T follicular helper cell (primary cell): ENCODE results near the gene NREP.

Experiments used
- DNase-seq: peaks from one replicate; pipeline ENCODE4 v3.0.0-alpha.2; 2020; ENCODE audit warnings: low read depth

Gene NREP

DNA sequence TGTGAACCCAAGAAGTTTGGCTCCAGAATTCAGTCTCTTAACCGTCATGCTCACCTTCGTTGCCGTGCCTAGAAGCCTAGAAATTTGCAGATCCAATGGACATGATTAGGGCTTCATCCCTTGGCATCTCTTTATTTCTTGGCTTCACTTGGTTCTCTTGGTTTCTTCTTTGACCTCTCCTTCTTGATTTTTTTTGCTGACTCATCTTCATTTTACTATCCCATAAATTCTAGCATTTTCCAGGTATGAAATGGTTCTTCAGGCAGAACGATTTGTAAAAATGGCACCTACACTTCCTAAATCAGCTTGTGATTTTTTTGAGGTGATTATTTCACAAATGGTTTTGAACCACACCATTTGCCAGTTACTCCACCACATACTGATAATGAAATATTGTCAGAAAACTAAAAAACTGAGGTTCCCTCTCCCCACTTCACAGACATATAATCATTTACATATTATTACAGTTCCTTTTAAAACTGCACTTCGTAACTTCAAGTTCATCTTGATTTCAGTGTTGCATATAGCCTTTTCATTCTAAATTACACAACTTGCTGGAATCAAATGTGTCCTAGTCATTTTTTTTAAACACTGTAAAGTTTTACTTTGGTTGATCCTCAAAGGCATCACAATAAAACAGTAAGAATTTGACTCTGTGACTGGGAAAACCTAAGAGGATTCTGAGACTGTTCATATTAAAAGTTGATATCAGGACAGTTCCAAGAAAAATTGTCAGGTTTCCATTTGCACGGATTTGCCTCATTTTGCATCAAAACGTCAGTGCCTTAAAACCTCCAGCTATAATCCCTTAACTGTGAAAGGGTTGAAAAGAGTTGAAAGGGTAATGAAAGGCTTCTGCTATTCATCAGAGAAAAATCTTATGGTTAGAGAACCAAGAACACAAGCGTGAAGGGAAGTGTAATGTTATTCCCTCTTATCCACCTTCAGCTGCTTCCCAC, 8.9 kb upstream of the NREP start:
- no peak for DNase-seq

GRCh38 chr5:111764019-111764418, 7.0 kb upstream of the NREP start:
- no peak for DNase-seq

GRCh38 chr5:111762895-111763294, 5.9 kb upstream of the NREP start:
- no peak for DNase-seq

GRCh38 chr5:111758284-111758628, 1.3 kb upstream of the NREP start:
- DNase-seq: no peak

GRCh38 chr5:111757355-111758283, 625 bp upstream of the NREP start:
- DNase-seq: peak; percentile 58

- DNase-seq: no peak
Measured at GRCh38 chr5:111755942-111756381, 1.0 kb downstream of the NREP start.

DNA sequence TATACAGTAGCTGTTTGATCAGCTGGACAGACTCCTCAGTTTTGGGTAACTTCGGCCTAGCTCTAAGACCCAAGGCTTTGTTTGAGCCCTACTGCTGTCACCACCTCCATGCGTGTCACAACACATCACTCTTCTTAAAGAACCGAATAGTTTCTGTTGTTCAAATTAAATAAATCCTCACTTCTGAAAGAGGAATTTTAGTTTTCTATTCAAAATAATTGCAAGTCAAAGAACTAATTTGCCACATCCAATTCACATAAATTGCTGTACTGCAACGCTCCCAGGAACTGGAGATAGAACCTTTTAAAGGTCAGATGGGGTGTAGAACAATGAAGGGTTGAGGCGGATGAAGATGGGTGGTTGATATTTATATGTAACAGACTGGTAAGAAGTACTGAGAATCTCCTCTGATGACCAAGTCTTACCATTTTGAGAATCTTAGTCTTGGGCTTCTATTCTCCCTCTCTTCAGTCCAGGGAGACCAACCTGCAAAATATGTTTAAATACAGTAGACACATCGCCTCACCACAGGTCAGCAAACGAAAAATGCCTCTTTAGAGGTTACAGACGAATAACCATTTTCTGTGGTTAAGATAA, 1.6 kb downstream of the NREP start:
- DNase-seq: no peak

DNA sequence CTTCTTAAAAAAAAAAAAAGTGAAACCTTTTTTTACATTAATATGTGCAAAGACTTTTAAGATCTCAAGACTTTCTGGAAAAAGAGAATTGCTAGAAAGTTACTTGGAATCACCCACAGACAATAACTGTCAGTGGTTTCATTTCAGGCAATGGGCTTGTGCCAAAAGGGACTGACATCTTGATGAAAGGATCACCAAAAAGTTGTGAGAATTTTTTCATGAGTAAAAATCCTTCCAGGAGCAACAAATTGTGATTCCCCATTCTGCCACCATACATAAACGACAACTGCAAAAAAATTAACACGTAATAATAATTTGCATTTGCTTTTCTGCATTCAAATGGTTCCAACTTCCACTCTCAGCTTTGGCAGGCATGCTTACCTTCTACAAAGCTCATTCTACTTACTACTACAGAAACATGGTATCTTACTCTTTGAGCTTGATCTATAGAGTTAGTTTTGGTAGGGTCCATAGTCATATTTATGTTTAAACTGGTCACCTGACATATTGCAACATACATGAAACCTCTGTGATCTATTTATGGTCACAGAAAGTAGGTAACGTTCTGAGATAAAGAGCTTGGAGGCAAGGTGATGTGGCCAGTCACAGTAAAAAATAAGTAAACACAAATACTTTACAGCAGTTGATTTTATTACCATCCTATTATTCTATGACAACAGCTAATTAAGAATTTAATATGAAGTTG, 3.0 kb downstream of the NREP start:
- DNase-seq: no peak

- no peak for DNase-seq
Measured at GRCh38 chr5:111752426-111752965, 4.5 kb downstream of the NREP start.

DNA sequence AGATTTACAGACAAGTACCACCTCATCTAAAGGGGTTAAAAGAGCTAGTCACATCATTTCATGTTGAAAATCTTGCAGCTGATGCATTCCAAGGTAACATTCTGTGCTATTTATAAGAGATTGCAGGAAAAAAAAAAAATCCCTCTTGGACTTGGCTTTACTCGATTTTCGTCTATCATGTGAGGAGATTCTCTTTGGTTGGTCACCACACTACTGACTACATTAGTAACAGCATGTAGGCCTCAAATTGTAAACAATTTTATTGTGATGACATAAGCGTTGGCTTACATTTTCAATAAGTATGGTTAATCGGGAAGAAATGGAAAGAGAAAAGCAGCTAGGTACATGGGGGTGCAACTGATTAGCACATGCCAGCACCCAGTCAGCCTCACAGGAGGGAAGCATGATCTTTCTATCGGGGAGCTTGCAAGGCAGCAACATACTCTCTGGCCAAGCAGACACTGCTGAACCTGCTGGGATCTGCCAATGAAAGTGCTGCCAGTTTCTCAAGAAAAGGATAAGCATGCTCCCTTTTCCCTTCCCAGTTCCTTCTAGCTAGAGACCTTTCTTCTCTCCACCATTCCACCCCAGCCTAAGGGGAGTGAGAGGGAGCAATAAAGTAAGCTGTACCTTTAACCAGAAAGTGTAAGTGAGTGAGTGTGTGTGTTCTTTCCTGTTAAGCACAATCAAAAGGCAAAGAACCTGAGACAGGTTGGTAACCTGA, 7.5 kb downstream of the NREP start:
- DNase-seq: no peak

GRCh38 chr5:111748304-111748763, 8.7 kb downstream of the NREP start:
- no peak for DNase-seq

GRCh38 chr5:111747337-111747736, 9.7 kb downstream of the NREP start:
- no peak for DNase-seq

DNA sequence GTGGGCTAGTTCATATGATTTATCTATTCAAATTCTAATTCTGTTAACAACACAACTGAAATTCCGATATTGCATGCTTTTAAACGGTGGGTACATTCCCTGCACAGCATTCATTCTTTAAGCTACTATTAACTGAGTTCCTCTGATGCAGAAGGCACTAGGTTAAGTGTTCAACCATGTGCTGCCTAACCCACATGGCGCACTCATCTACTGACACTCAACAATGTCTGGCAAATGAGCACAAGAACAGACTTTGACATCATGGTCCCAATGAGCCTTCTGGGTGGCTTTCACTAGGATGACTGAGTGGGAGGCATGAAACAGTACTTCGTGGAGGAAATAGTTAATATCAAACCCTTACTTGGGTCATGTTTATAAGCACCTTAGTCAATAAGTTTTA, 10.2 kb downstream of the NREP start:
- DNase-seq: no peak

DNA sequence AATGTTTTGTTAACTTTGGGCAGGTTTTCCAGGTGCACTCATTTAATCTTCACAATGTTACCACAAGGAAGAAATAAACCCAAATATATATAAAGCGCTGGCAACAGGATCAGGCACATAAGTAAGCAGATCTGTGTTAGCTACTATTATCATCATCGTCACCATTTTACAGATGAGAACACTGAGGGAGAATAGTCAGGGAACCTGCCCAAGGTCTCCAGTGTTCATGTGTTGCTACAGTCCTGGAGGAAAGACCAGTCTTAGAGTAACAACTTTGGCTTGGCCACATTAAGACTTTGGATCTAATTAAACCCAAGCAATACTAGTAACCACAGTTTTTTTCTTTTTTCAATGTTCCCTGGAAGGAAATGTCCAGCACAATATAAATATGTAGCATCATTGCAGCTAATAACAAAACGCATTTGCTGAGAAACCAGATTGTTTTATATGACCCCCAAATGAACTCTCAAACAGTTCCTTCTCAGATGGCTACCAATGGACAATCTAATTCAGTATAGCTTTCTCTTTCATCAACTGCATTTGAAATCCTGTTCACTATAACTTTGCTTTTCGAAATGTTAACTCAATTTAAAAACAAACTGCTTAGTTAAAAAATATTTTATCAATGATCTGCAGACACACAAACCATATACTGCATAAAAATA, 11.8 kb downstream of the NREP start:
- no peak for DNase-seq

- DNase-seq: no peak
Measured at GRCh38 chr5:111744455-111744854, 12.5 kb downstream of the NREP start.

DNA sequence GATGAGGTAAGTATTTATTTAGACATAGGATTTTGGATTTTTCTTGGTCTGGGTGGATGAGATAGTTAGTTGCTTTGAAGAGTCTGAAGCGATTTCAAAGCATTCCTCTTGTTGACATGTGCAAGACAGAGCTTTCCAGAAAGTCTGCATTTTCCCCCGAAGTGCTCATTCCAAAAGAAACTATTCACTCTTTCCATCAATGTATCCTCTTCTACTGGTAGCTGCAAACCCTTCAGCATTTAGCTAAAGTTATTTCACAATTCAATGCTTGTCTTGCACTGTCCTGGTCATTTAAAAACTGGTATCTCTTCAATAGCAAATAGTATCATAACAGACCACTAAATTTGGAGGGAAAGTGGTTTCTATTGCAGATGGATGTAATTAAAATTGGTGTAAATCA, 13.0 kb downstream of the NREP start:
- no peak for DNase-seq

DNA sequence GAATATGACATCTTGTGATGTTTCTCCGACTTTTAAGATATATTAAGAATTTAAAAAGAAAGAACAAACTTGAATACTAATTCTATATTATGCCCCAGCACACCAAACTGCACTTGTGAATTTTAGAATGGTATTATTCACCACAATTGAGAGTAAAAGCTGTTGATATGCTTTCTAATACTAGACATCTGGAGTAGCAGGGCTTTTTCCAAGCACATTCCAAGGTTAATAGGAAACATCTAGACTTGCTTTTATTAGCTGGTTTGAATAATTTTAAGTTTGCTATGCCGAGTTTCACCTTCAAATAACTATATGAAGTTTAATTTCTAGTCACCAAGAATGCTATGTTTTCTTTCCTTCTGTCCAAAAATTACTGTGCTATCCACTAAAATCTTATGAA, 13.5 kb downstream of the NREP start:
- no peak for DNase-seq

DNA sequence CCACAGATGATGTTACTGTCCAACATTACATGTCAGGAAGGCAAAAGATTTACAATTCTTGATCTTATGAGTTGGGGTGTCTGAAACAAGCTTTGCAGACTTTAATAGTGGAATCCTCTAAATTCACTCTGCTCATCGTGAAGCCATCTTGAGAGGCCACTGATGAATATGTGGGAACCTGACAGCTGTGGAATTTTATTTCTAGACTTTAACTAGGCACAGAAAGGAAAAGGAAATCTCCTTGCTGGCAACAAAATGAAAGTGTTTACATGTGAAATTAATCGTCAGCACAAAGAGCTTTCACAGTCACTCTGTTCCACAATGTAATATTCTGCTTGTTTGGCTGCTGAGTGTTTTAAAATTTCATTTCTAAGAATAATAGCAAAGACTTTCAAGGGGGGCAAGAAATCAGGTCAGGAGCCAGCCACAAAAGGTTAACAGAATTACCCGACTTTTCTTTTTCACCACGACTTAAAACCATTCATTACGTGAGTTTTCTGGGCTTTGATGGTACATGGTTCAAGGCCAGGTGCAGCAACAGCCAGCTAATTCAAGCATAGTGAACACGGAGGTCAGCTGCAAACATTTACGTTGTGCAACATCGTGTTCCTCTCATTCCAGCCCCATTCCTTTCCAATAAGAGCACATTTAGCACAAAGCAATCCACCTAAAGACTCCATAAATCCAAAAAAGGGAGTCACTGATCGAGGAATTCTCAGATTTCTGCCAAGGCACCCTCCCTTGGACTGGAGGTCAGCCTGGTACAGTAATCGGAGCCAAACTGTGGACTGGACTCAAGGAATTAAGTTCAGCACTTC, 14.6 kb downstream of the NREP start:
- DNase-seq: no peak

GRCh38 chr5:111741278-111741677, 15.7 kb downstream of the NREP start:
- DNase-seq: no peak
